ENCODE results near the gene ZBTB11. TPM values are rescaled to one million over a fixed set of nuclear protein-coding genes. Genes with fewer than 3 reads are reported as not detected.

Gene ZBTB11
- total and polyA plus RNA-seq, 2 donors (not counting 3 experiments of a cell fraction or from before 2014, with no cell fraction given), result 4.2 to 15.8 TPM

- CTCF ChIA-PET, result interaction anchor here (1.0 to 2.5 kb wide), 4 partner anchors 39 to 1174 kb away, joined by 3 to 6 read pairs (median 3); no protein-coding TSS in a partner anchor
- Histone ChIP-seq H3K27ac (ENCODE audit: insufficient read depth, low read depth, low read length) (no peak overlapping the region), H3K9ac (replicated peaks; ENCODE audit: extremely low read depth, insufficient read depth, low read length) (no peak overlapping the region), H3K27me3 (ENCODE audit: control insufficient read depth in 2 of 2, insufficient read depth in 2 of 2, low read length in 2 of 2) (no peaks in the 10 kb centered on the region), H3K4me1 (ENCODE audit: control insufficient read depth, extremely low read depth, insufficient read depth, low read length) (no peaks in the 10 kb centered on the region), H3K36me3 (ENCODE audit: control insufficient read depth in 2 of 2, extremely low read depth in 1 of 2, insufficient read depth in 2 of 2, low read length in 2 of 2) (no peaks in the 10 kb centered on the region), H3K79me2 (ENCODE audit: control insufficient read depth, insufficient read depth, low read length) (no peaks in the 10 kb centered on the region), H3K4me3 (replicated peaks in 1 of 3; ENCODE audit: insufficient read depth in 1 of 3, low read depth in 1 of 3, low read length in 3 of 3) (no peak overlapping the region), H2AFZ (ENCODE audit: low read depth, low read length) (peak overlapping the region; percentile 36), H3K9me1 (replicated peaks; ENCODE audit: control insufficient read depth, extremely low read depth, insufficient read depth, low read length) (no peaks in the 10 kb centered on the region), H3K4me2 (ENCODE audit: insufficient read depth, low read length) (no peak overlapping the region), H3K9me3 (replicated peaks; ENCODE audit: control insufficient read depth, insufficient read depth, low read length) (no peaks in the 10 kb centered on the region), H4K20me1 (replicated peaks; ENCODE audit: control insufficient read depth, extremely low read depth, insufficient read depth, low read length) (no peaks in the 10 kb centered on the region)
- intact Hi-C loops (cut with micrococcal nuclease), result loop anchor here (1.0 to 10.0 kb wide), 5 partner anchors 63 to 1171 kb away; no protein-coding TSS in a partner anchor
- peak; percentile 60 for DNase-seq (ENCODE audit: low read depth, low spot score)
- POLR2A ChIA-PET, result no interaction called here
- FAIRE-seq, result peak; percentile 93
- no TSS peak for BruUV-seq (replicated peaks)
- dilution Hi-C loops (cut with MboI; ENCODE audit: extremely low pct_ligation_motif_present, low sequenced_read_pairs), result no loop called here
- TF ChIP-seq MYC (IDR thresholded peaks at IDR 0.05; ENCODE audit: low read depth, low read length), result no peak
- TF ChIP-seq POLR2A (IDR thresholded peaks at IDR 0.05; ENCODE audit: low read depth, low read length), result no peak
- peak; percentile 69 to 71 for TF ChIP-seq CTCF (IDR thresholded peaks at IDR 0.05; ENCODE audit: extremely low read depth in 1 of 2, insufficient read depth in 1 of 2, low read depth in 1 of 2, low read length in 2 of 2)
- no peak for TF ChIP-seq MAX (IDR thresholded peaks at IDR 0.05; ENCODE audit: insufficient read depth, insufficient read length)
These were observed 40.8 kb downstream of the ZBTB11 start for GRCh38 chr3:101635954-101636798.

Measured in endothelial cell of umbilical vein (primary cell).